Nephron progenitor cell (in vitro differentiated cells): ENCODE data around the gene TMEM74B.

Experiments used
- DNase-seq: peaks from one replicate; pipeline ENCODE4 v3.0.0; 2021
- H3K27ac Mint-ChIP-seq: 2 replicates; pipeline ENCODE4 v1.8.0; 2021; ENCODE audit warnings: mild to moderate bottlenecking, moderate library complexity, mixed read lengths
- H3K27me3 Mint-ChIP-seq: 2 replicates; pipeline ENCODE4 v1.8.0; 2021; ENCODE audit warnings: mild to moderate bottlenecking, low read depth, mixed read lengths; ENCODE audit not compliant: poor library complexity
- H3K36me3 Mint-ChIP-seq: 2 replicates; pipeline ENCODE4 v1.8.0; 2021; ENCODE audit warnings: low read depth, mixed read lengths
- H3K4me1 Mint-ChIP-seq: 2 replicates; pipeline ENCODE4 v1.8.0; 2021; ENCODE audit warnings: mixed read lengths
- H3K4me3 Mint-ChIP-seq: 2 replicates; pipeline ENCODE4 v1.8.0; 2021; ENCODE audit warnings: mild to moderate bottlenecking, moderate library complexity, mixed read lengths
- H3K9me3 Mint-ChIP-seq: 2 replicates; pipeline ENCODE4 v1.8.0; 2021; ENCODE audit warnings: mild to moderate bottlenecking, moderate library complexity, mixed read lengths
- TF ChIP-seq, protein P1 (sequence below): fragments of 200-600 bp; sonication (generic); IDR thresholded peaks from 2 replicates; pipeline ENCODE4 v1.5.0; 2021; ENCODE audit warnings: antibody characterized with exemption

TMEM74B gene

GRCh38 chr20:1184638-1185315 lies at the start of gene TMEM74B:
TMEM74B (minus strand) TSS chr20:1184981; CDS start chr20:1183801, 1,180 bp downstream.
- Mint-ChIP-seq H3K27me3 (peaks cover 37% of the 10 kb centered on the region), H3K27ac (no peak within 1 kb of the TSS), H3K36me3 (no peaks in the 10 kb centered on the region), H3K9me3 (no peaks in the 10 kb centered on the region), H3K4me3 (peak within 1 kb of the TSS; percentile 86), H3K4me1 (peaks cover 17% of the 10 kb centered on the region)
- no peak for DNase-seq
- TF ChIP-seq, protein P1, sequence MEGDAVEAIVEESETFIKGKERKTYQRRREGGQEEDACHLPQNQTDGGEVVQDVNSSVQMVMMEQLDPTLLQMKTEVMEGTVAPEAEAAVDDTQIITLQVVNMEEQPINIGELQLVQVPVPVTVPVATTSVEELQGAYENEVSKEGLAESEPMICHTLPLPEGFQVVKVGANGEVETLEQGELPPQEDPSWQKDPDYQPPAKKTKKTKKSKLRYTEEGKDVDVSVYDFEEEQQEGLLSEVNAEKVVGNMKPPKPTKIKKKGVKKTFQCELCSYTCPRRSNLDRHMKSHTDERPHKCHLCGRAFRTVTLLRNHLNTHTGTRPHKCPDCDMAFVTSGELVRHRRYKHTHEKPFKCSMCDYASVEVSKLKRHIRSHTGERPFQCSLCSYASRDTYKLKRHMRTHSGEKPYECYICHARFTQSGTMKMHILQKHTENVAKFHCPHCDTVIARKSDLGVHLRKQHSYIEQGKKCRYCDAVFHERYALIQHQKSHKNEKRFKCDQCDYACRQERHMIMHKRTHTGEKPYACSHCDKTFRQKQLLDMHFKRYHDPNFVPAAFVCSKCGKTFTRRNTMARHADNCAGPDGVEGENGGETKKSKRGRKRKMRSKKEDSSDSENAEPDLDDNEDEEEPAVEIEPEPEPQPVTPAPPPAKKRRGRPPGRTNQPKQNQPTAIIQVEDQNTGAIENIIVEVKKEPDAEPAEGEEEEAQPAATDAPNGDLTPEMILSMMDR = no peak

- Mint-ChIP-seq H3K9me3 (no peaks in the 10 kb centered on the region), H3K4me1 (peaks cover 9% of the 10 kb centered on the region), H3K36me3 (no peaks in the 10 kb centered on the region), H3K27ac (no peak overlapping the region), H3K27me3 (peaks cover 41% of the 10 kb centered on the region), H3K4me3 (no peak overlapping the region)
- TF ChIP-seq, protein P1 = no peak
- DNase-seq = no peak
These were observed 47.7 kb upstream of the TMEM74B start for GRCh38 chr20:1232286-1233111.

DNA sequence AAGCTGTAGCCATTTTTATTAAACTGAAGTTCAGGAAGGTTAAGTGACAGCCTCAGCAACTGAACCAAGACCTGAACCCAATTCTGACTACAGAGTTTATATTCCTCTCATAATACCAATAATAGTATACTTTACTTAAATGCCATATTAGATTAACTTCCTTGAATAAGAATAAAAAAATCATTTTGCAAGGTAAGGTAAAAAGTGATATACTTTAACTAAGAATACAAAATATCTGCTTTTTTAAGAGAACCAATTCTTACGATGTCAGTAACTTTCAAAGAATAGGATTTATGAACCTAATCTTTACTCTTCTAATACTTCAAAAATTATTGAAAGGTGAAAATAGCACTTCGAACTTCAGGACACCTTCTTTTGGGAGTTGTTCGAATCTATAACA lies 44.8 kb upstream of the TMEM74B start:
- H3K4me1 Mint-ChIP-seq = peaks cover 13% of the 10 kb centered on the region
- no peaks in the 10 kb centered on the region for H3K9me3 Mint-ChIP-seq
- peaks cover 52% of the 10 kb centered on the region for H3K27me3 Mint-ChIP-seq
- no peak overlapping the region for H3K4me3 Mint-ChIP-seq
- no peak for DNase-seq
- TF ChIP-seq, protein P1 = no peak
- no peak overlapping the region for H3K27ac Mint-ChIP-seq
- no peaks in the 10 kb centered on the region for H3K36me3 Mint-ChIP-seq

DNA sequence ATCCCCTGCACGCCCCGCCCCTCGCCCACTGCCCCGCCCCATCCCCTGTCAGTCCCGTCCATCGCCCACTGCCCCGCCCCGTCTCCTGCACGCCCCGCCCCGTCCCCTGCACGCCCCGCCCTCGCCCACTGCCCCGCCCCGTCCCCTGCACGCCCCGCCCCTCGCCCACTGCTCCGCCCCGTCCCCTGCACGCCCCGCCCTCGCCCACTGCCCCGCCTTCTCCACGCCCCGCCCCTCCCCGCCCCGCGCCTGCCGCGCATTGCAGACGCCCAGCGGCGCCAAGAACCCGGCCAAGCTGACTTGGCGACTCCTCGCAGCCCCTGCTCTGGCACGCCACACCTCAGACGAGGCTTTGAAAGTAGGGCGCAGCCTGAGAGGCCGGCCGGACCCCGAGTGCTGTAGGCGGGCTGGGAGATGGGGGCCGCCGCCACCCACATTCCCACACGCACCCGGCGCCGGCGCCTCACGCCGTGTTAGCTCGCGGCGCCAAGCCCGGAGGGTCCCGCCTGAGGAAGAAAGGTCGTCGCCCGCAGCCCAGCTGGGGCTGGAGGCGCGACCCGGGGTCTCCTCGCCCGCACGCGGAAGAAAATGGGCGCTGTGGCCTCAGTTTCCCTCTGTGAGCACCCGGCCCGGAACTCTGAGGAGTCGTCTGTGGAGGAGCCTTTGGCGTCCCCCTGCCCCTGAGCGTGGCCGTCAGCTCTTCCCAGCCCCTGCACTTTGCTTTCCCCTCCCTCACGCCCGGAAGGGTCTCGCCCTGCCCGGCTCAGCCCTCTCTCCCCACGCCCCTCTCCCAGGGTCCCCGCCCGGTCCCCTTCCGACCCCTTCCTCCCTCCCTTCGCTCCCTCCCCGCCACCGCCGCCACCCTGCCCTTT lies 41.2 kb upstream of the TMEM74B start, which contains the start of gene RAD21L1:
TSS of gene RAD21L1 (plus strand) at position 262 of the 872 bp plus-strand sequence. CDS start 2,410 bp downstream, outside the sequence.
- Mint-ChIP-seq H3K4me1 (peaks cover 9% of the 10 kb centered on the region), H3K27me3 (peaks cover 58% of the 10 kb centered on the region), H3K36me3 (no peaks in the 10 kb centered on the region), H3K4me3 (peak within 1 kb of the TSS; percentile 87), H3K9me3 (peaks cover 10% of the 10 kb centered on the region), H3K27ac (no peak within 1 kb of the TSS)
- DNase-seq = peak; percentile 92
- TF ChIP-seq, protein P1 = no peak

DNA sequence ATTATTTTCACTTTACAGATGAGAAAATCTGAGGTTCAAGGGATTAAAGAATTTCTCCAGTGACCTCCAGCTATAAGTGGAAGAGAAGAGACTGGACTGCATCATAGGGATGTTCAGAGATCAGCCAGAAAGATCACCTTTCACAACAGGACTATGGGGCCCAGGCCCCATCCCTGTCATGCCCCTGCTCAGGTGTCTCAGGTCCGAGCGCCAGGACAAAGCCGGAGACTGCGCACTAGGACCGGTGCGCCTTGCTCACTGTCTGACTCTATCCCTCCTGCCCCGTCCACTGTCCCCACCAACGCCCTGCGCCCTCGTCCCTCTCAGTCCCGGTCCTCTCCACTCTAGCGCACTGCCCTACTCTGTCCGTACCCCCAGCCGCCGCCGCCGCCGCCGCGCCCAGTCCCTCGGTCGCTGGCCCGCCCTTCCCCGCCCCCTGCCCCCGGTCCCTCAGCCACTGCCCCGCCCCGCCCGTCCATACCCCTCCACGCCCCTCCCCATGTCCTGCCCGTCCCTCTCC lies 40.5 kb upstream of the TMEM74B start:
- peak overlapping the region; percentile 87 for H3K4me3 Mint-ChIP-seq
- H3K9me3 Mint-ChIP-seq = peaks cover 15% of the 10 kb centered on the region
- no peak for DNase-seq
- H3K36me3 Mint-ChIP-seq = no peaks in the 10 kb centered on the region
- TF ChIP-seq, protein P1 = no peak
- peaks cover 60% of the 10 kb centered on the region for H3K27me3 Mint-ChIP-seq
- peaks cover 4% of the 10 kb centered on the region for H3K4me1 Mint-ChIP-seq
- no peak overlapping the region for H3K27ac Mint-ChIP-seq
